Fibroblast of lung (primary cell): ENCODE data around the gene TM9SF4. TPM values are rescaled to one million over a fixed set of nuclear protein-coding genes. Genes with fewer than 3 reads are reported as not detected.

Experiments used
- DNase-seq, 2 donors: peaks; one replicate each; pipeline versions ENCODE4 v3.0.0 to v3.0.0-alpha.2; 2010; ENCODE audit warnings: low read depth in 2 of 2
- H2AFZ ChIP-seq: 2 replicates; pipeline ENCODE4 v1.5.1; 2012; ENCODE audit warnings: low read length, control low read depth, inconsistent platforms
- H3K27ac ChIP-seq: 2 replicates; pipeline ENCODE4 v1.5.1; 2011; ENCODE audit warnings: low read length, control low read depth; ENCODE audit not compliant: insufficient read depth
- H3K27me3 ChIP-seq: 2 replicates; pipeline ENCODE4 v1.5.1; 2011; ENCODE audit warnings: mild to moderate bottlenecking, low read length; ENCODE audit not compliant: control insufficient read depth, insufficient read depth
- H3K36me3 ChIP-seq: 2 replicates; pipeline ENCODE4 v1.5.1; 2011; ENCODE audit warnings: low read length; ENCODE audit not compliant: control insufficient read depth, insufficient read depth
- H3K4me1 ChIP-seq: 2 replicates; pipeline ENCODE4 v1.5.1; 2011; ENCODE audit warnings: low read length; ENCODE audit not compliant: control insufficient read depth, insufficient read depth; ENCODE audit errors: extremely low read depth
- H3K4me2 ChIP-seq: 2 replicates; pipeline ENCODE4 v1.5.1; 2011; ENCODE audit warnings: low read length, control low read depth; ENCODE audit not compliant: insufficient read depth; ENCODE audit errors: extremely low read depth
- H3K4me3 ChIP-seq, 4 experiments: fragments of 200-600 bp in 1 of 4; sonication (generic) in 1 of 4; replicated peaks in 1 of 4; 2 replicates each; pipeline ENCODE4 v1.5.1; 2011 to 2016; ENCODE audit warnings: low read length in 4 of 4, low read depth in 3 of 4, mild to moderate bottlenecking in 3 of 4, control low read depth in 2 of 4, inconsistent platforms in 1 of 4, mixed read lengths in 1 of 4; ENCODE audit not compliant: insufficient read depth in 1 of 4; ENCODE audit errors: control extremely low read depth in 1 of 4
- H3K79me2 ChIP-seq: 2 replicates; pipeline ENCODE4 v1.5.1; 2012; ENCODE audit warnings: mild to moderate bottlenecking, low read length, inconsistent platforms; ENCODE audit not compliant: control insufficient read depth, insufficient read depth
- H3K9ac ChIP-seq: 2 replicates; pipeline ENCODE4 v1.5.1; 2011; ENCODE audit warnings: mild to moderate bottlenecking, low read length, control low read depth; ENCODE audit not compliant: insufficient read depth
- H3K9me3 ChIP-seq: 2 replicates; pipeline ENCODE4 v1.5.1; 2012; ENCODE audit warnings: low read depth, low read length; ENCODE audit not compliant: control insufficient read depth, insufficient read depth
- H4K20me1 ChIP-seq: 2 replicates; pipeline ENCODE4 v1.5.1; 2011; ENCODE audit warnings: low read length; ENCODE audit not compliant: control insufficient read depth, insufficient read depth; ENCODE audit errors: extremely low read depth
- CTCF ChIP-seq, 2 donors: IDR thresholded peaks in 1 of 2; conservative IDR thresholded peaks in 1 of 2; 1 replicate in 1 of 2; 2 replicates in 1 of 2; pipeline ENCODE4 v1.5.1; 2011 to 2012; ENCODE audit warnings: low read length in 2 of 2, control low read depth in 1 of 2, inconsistent platforms in 1 of 2, low read depth in 1 of 2, mild to moderate bottlenecking in 1 of 2
- EZH2 ChIP-seq: IDR thresholded peaks from 2 replicates; pipeline ENCODE4 v1.5.1; 2012; ENCODE audit warnings: low read length, control low read depth, mild to moderate bottlenecking; ENCODE audit errors: missing control alignments
- polyA plus RNA-seq, 2 donors: library from polyadenylated mRNA; depleted of rRNA in 1 of 2; stranded (reverse) in 1 of 2; unstranded in 1 of 2; fragments of >200 nt; gene quantifications; 2 replicates each; pipeline ENCODE4 v1.2.1, GENCODE V29; 2011 to 2012; ENCODE audit warnings: missing spikeins in 1 of 2
- total RNA-seq: library from RNA; depleted of rRNA; stranded (reverse); fragments of >200 nt; gene quantifications from 2 replicates; pipeline ENCODE4 v1.2.1, GENCODE V29; 2014

Gene TM9SF4
- total and polyA plus RNA-seq, 2 donors (not counting 1 experiment from before 2014, with no cell fraction given), result 33.5 to 71.3 TPM

- Histone ChIP-seq H3K4me3 (no peak overlapping the region), H3K36me3 (no peaks in the 10 kb centered on the region), H3K4me1 (peaks cover 5% of the 10 kb centered on the region), H4K20me1 (no peaks in the 10 kb centered on the region), H3K4me2 (no peak overlapping the region), H3K9ac (no peak overlapping the region), H2AFZ (no peak overlapping the region), H3K79me2 (no peaks in the 10 kb centered on the region), H3K27ac (no peak overlapping the region), H3K27me3 (no peaks in the 10 kb centered on the region), H3K9me3 (no peaks in the 10 kb centered on the region)
- DNase-seq, result no peak
- TF ChIP-seq EZH2 (no peak), CTCF (conservative IDR thresholded peaks at IDR 0.05 in 1 of 2, IDR thresholded peaks at IDR 0.05 in 1 of 2; ENCODE audit: low read depth in 1 of 2, low read length in 2 of 2) (no peak)
Observed at GRCh38 chr20:32184961-32185603, 75.6 kb downstream of the TM9SF4 start.

GRCh38 chr20:32186506-32186905 is 77.0 kb downstream of the TM9SF4 start:
- peaks cover 7% of the 10 kb centered on the region for H3K4me1 ChIP-seq
- no peaks in the 10 kb centered on the region for H3K27me3 ChIP-seq
- H2AFZ ChIP-seq, result no peak overlapping the region
- H3K27ac ChIP-seq, result no peak overlapping the region
- H3K4me3 ChIP-seq, result no peak overlapping the region
- no peaks in the 10 kb centered on the region for H4K20me1 ChIP-seq
- no peaks in the 10 kb centered on the region for H3K9me3 ChIP-seq
- H3K4me2 ChIP-seq, result no peak overlapping the region
- DNase-seq, result no peak
- H3K79me2 ChIP-seq, result no peaks in the 10 kb centered on the region
- no peaks in the 10 kb centered on the region for H3K36me3 ChIP-seq
- no peak for TF ChIP-seq EZH2
- no peak for TF ChIP-seq CTCF (conservative IDR thresholded peaks at IDR 0.05 in 1 of 2, IDR thresholded peaks at IDR 0.05 in 1 of 2; ENCODE audit: low read depth in 1 of 2, low read length in 2 of 2)
- no peak overlapping the region for H3K9ac ChIP-seq

GRCh38 chr20:32188376-32189122 is 79.0 kb downstream of the TM9SF4 start:
- H3K4me2 ChIP-seq, result no peak overlapping the region
- no peak overlapping the region for H3K27ac ChIP-seq
- no peaks in the 10 kb centered on the region for H3K79me2 ChIP-seq

More at GRCh38 chr20:32188376-32189122, 79.0 kb downstream of the TM9SF4 start:
- no peaks in the 10 kb centered on the region for H3K36me3 ChIP-seq
- no peak overlapping the region for H2AFZ ChIP-seq
- no peaks in the 10 kb centered on the region for H4K20me1 ChIP-seq
- H3K4me1 ChIP-seq, result peaks cover 7% of the 10 kb centered on the region
- H3K9ac ChIP-seq, result no peak overlapping the region
- no peaks in the 10 kb centered on the region for H3K27me3 ChIP-seq
- no peaks in the 10 kb centered on the region for H3K9me3 ChIP-seq
- H3K4me3 ChIP-seq, result no peak overlapping the region
- DNase-seq, result no peak
- TF ChIP-seq CTCF (conservative IDR thresholded peaks at IDR 0.05 in 1 of 2, IDR thresholded peaks at IDR 0.05 in 1 of 2; ENCODE audit: low read depth in 1 of 2, low read length in 2 of 2), result no peak
- TF ChIP-seq EZH2, result no peak
